Central memory CD8-positive, alpha-beta T cell (primary cell): ENCODE measurements around the gene NSMCE4A.
"Not testable (repeated sequence)": the region's sequence is repeated elsewhere in the genome, so short reads cannot be mapped to it uniquely, and the experiment has no call there.

Experiments
- ATAC-seq: fragments of 150-1000 bp; cut with Tn5 transposase; replicated peaks from 2 replicates; pipeline ENCODE4 v1.10.0; 2022; ENCODE audit warnings: mild to moderate bottlenecking, moderate FRiP score, moderate number of reproducible peaks; ENCODE audit not compliant: poor library complexity, severe bottlenecking; ENCODE audit errors: extremely low read depth
- DNase-seq, 2 donors: peaks; one replicate each; pipeline ENCODE4 v3.0.0; 2021; ENCODE audit warnings: low spot score in 2 of 2
- H3K27ac Mint-ChIP-seq: one replicate; pipeline ENCODE4 v1.8.0; 2022; ENCODE audit warnings: low read depth, mild to moderate bottlenecking, moderate library complexity, mixed read lengths
- H3K27me3 Mint-ChIP-seq: one replicate; pipeline ENCODE4 v1.8.0; 2022; ENCODE audit warnings: mixed read lengths
- H3K36me3 Mint-ChIP-seq: one replicate; pipeline ENCODE4 v1.8.0; 2022; ENCODE audit warnings: mild to moderate bottlenecking, moderate library complexity, mixed read lengths; ENCODE audit not compliant: insufficient read depth
- H3K4me1 Mint-ChIP-seq: one replicate; pipeline ENCODE4 v1.8.0; 2022; ENCODE audit warnings: mixed read lengths
- H3K4me3 Mint-ChIP-seq: one replicate; pipeline ENCODE4 v1.8.0; 2022; ENCODE audit warnings: mild to moderate bottlenecking, moderate library complexity, mixed read lengths
- H3K9me3 Mint-ChIP-seq: one replicate; pipeline ENCODE4 v1.8.0; 2022; ENCODE audit warnings: mixed read lengths

The NSMCE4A gene

DNA sequence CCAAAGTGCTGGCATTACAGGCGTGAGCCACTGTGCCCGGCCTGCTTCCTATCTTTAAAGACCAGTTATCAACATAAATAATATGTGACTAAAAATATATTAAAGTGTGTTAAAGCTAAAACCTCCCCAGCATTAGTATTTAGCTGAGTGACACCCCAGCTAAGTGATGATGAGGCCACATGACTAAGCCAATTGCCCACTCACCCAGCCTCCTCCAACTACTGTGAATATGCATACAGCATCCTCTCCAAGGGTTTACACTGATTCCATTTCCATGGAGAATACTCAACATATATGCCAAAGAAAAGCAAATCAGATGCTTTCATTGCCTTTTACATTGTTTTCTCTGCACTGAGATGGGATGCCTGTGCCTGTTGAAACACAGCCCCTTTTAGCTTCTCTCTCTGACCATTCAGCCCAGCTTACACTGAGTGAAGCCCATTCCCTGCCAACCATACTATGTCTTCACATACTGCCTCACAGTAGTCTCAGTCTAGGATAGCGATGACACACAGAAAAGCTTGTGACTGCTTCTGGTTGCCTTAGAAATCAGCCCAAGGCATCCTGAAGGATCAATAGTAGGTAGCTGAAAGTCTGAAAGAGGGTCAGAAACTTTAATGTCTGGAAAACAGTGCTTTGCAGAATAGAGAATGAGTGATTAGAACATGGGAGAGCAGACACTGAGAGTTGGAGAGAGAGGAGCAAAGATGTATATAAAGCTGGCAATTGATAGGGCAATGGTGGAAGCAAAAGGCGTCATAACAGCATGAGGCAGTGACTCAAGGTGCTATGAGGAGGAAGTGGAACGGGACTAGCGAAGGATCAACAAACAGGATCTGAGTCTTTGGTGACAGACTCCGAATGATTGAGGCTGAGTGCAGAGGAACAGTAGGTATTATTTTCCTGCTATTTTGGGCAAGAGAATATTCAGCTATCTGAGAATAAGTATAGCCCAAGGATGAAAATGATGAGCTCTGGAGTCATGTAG, 27.4 kb downstream of the NSMCE4A start:
- Mint-ChIP-seq H3K27ac (no peak overlapping the region), H3K36me3 (no peaks in the 10 kb centered on the region), H3K27me3 (no peaks in the 10 kb centered on the region), H3K4me3 (no peak overlapping the region), H3K4me1 (no peaks in the 10 kb centered on the region), H3K9me3 (no peaks in the 10 kb centered on the region)
- DNase-seq, result no peak
- ATAC-seq, result no peak

DNA sequence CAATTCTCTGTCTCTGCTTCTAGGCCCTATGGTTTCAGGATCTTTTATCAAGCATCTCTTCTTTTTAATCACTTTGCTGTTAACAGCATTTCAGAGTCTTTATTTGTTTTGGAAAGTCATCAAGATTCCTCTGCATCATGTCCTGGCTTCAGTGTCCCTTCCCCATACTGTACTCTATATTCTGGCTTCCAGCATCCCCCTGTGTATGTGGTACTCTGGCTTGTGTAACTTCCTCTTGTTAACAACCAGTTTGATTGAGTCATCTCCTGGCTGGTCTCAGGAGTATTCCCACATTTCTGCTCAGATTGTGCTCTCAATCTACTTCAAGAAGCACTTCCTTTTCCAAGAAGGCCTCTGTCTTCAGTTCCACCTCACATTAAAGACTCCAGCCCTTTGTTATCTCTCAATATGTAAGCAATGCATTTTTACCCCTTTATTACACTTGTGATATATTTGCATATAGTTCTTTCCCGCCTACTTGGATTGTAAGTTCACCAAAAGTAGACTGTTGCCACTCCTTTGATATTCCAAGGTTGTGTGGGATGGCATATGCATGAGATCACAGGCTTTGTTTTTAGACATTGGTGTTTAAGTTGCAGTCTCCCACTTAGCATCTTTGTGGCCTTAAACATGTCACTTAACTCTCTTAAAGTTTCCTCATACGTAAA, 32.1 kb downstream of the NSMCE4A start:
- ATAC-seq (no peak), DNase-seq (no peak)
- Mint-ChIP-seq H3K9me3 (no peaks in the 10 kb centered on the region), H3K27ac (no peak overlapping the region), H3K36me3 (peaks cover 2% of the 10 kb centered on the region), H3K27me3 (peaks cover 10% of the 10 kb centered on the region), H3K4me3 (no peak overlapping the region), H3K4me1 (no peaks in the 10 kb centered on the region)

DNA sequence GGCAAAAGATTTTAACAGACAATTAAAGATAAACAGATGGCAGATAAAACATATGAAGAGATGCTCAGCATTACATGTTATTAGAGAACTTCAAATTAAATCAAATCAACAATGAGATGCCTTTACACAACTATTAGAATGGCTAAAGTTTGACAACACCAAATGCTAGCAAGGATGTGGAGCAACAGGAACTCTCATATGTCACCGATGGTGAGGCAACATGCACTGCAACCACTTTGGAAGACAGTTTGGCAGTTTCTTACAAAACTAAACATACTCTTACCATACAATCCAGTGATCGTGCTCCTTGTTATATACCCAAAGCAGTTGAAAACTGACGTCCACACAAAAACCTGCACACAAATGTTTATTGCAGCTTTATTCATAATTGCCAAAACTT, 33.5 kb downstream of the NSMCE4A start:
- DNase-seq, result no peak
- Mint-ChIP-seq H3K4me1 (no peaks in the 10 kb centered on the region), H3K36me3 (peaks cover 4% of the 10 kb centered on the region), H3K27ac (peak overlapping the region; percentile 57), H3K27me3 (peaks cover 10% of the 10 kb centered on the region), H3K4me3 (no peak overlapping the region), H3K9me3 (no peaks in the 10 kb centered on the region)
- no peak for ATAC-seq

DNA sequence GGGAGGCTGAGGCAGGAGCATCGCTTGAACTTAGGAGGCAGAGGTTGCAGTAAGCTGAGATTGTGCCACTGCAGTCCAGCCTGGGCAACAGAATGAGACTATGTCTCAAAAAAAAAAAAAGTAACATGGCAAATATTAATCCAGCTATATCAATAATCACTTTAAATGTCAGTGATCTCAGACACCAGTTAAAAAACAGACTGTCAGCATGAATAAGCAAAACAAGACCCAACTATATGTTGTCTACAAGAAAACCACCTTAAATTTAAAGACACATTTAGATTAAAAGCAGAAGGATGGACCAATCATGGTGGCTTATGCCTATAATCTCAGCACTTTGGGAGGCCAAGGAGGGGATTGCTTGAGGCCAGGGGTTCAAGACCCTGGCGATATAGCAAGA, 38.7 kb downstream of the NSMCE4A start:
- Mint-ChIP-seq H3K27ac (no peak overlapping the region), H3K9me3 (no peaks in the 10 kb centered on the region), H3K4me3 (no peak overlapping the region), H3K4me1 (no peaks in the 10 kb centered on the region), H3K36me3 (peaks cover 4% of the 10 kb centered on the region), H3K27me3 (peaks cover 10% of the 10 kb centered on the region)
- DNase-seq (no peak), ATAC-seq (no peak)

DNA sequence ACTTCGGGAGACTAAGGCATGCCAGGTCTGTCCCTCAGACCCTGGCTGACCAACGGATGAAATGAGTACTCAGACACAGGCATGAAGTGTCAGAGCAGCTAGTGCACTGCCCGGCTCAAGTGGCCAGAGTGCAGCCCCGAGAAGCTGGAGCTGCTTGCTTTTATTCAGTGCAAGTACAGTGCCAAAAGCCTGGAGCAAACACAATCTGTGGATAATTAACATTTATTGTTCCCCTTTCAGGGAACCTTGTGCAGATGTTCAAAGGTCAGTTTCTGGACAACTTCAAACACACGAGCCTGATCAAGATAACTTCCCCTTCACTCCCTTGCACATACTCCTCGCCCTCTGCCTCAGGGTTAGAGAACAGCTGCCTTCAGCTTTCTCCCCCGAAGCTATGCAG, 39.3 kb downstream of the NSMCE4A start:
- Mint-ChIP-seq H3K27ac (no peak overlapping the region), H3K4me1 (no peaks in the 10 kb centered on the region), H3K9me3 (no peaks in the 10 kb centered on the region), H3K27me3 (peaks cover 10% of the 10 kb centered on the region), H3K36me3 (peaks cover 4% of the 10 kb centered on the region), H3K4me3 (no peak overlapping the region)
- DNase-seq (no peak), ATAC-seq (no peak)

DNA sequence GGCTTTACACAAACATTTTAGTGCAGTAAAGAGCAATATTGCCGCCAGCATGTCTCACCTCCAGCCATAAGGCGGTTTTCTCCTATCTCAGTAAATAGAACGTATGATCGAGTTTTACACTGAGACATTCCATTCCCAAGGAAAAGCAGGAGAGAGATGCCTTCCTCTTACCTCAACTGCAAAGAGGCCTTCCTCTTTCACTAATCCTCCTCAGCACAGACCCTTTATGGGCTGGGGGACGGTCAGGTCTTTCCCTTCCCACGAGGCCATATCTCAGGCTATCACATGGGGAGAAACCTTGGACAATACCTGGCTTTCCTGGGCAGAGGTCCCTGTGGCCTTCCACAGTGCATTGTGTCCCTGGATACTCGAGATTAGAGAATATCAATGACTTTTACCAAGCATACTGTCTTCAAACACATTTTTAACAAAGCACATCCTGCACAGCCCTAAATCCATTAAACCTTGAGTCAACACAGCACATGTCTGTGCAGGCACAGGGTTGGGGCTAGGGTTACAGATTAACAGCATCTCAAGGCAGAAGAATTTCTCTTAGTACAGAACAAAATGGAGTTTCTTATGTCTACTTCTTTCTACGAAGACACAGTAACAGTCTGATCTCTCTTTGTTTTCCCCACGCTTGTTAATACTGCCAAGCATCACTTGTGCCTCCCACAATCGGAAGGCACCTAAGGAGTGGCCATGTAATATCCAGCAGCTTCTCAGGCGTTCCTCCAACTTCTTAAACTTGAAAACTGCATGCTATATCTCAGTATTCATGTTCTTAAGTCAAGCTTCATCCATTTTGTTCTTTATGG, 44.5 kb downstream of the NSMCE4A start:
- H3K4me3 Mint-ChIP-seq, H3K27me3 Mint-ChIP-seq, ATAC-seq, DNase-seq, H3K27ac Mint-ChIP-seq, H3K9me3 Mint-ChIP-seq: not testable (repeated sequence)
- peaks cover 11% of the 10 kb centered on the region for H3K36me3 Mint-ChIP-seq
- H3K4me1 Mint-ChIP-seq, result peaks cover 16% of the 10 kb centered on the region

DNA sequence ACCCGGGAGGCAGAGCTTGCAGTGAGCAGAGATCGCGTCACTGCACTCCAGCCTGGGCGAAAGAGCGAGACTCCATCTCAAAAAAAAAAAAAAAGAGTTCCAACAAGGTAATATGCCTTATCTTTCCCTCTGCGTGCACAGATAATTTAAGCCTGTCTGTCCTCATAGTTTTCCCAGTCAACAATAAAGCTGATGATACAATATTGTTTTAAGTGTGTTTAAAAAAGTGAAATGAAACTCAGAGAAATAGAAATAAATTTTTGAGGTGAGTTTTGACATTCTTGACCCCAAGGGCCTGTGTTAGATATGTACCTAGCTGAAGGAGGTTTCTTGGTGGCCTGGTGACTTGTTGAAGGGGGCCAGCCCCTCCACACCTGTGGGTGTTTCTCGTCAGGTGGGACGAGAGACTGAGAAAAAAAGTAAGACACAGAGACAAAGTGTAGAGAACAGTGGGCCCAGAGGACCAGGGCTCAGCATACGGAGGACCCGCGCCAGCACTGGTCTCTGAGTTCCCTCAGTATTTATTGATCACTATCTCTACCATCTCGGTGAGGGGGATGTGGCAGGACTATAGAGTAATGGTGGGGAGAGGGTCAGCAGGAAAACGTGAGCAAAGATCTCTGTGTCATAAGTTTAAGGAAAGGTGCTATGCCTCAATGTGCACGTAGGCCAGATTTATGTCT, 45.3 kb downstream of the NSMCE4A start:
- H3K27ac Mint-ChIP-seq, H3K9me3 Mint-ChIP-seq, DNase-seq, ATAC-seq, H3K27me3 Mint-ChIP-seq, H3K4me3 Mint-ChIP-seq: not testable (repeated sequence)
- Mint-ChIP-seq H3K36me3 (peaks cover 11% of the 10 kb centered on the region), H3K4me1 (peaks cover 22% of the 10 kb centered on the region)

DNA sequence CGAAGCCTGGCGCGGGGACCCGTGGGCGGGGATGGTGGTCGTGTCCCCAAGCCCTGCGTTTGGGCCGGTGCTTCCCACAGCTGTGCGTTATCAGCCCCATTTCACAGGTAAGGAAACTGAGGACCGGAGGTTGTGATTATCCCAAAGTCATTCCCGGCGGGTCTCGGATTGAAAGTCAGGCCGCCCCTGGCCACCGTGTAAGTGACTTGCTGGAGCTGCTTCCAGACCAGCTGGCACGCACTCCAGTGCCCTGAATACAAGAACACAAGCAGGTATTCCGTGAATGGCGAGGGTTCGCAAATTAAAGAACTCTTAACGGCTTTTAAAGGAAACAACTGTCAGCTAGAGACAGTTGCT, 46.5 kb downstream of the NSMCE4A start:
- Mint-ChIP-seq H3K4me3 (peak overlapping the region; percentile 80), H3K27me3 (no peaks in the 10 kb centered on the region), H3K4me1 (peaks cover 22% of the 10 kb centered on the region), H3K9me3 (no peaks in the 10 kb centered on the region), H3K27ac (peak overlapping the region; percentile 96), H3K36me3 (peaks cover 11% of the 10 kb centered on the region)
- DNase-seq, result no peak
- no peak for ATAC-seq

DNA sequence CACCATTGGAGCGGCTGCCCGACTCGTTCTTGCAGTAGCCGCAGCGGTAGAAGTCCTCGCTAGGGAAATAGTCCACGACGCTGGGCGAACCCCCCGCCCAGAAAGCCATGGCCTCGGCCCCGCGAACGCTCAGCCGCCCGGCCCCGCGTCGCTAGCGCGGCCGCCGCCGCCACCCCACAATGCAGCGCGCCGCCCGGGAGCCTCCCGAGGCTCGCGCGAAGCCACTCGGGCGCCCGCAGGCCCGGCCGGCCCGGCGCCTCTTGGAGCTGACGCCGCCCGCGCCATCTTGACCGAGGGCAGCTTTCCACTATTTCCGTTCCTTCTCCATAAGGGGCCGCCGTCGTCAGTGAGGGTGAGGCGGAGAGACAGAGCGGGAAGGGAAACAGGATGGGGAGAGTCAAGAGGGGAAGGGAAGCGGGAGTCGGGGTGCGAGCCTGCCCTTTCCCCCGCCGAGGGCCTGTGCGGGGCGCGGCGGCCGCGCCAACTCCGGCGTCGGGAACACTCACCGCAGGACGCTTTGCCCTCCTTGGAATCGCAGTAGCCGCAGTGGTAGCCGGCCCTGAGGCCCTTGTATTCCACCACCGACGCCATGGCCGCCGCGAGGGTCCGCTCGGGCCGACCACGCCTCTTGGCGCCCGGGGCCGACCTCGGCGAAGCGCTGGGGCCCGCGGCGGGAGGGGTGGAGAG, 47.0 kb downstream of the NSMCE4A start, which contains the start of gene ATE1:
ATE1 (minus strand) TSS at position 191 of the 687 bp plus-strand sequence; CDS start at position 109, 82 bp downstream.
- H3K9me3 Mint-ChIP-seq, result no peaks in the 10 kb centered on the region
- peak within 1 kb of the TSS; percentile 96 for H3K27ac Mint-ChIP-seq
- H3K27me3 Mint-ChIP-seq, result no peaks in the 10 kb centered on the region
- H3K4me3 Mint-ChIP-seq, result peak within 1 kb of the TSS; percentile 80
- DNase-seq (peak; percentile 69 to 71), ATAC-seq (peak; percentile 95)
- H3K4me1 Mint-ChIP-seq, result peaks cover 23% of the 10 kb centered on the region
- H3K36me3 Mint-ChIP-seq, result peaks cover 11% of the 10 kb centered on the region

DNA sequence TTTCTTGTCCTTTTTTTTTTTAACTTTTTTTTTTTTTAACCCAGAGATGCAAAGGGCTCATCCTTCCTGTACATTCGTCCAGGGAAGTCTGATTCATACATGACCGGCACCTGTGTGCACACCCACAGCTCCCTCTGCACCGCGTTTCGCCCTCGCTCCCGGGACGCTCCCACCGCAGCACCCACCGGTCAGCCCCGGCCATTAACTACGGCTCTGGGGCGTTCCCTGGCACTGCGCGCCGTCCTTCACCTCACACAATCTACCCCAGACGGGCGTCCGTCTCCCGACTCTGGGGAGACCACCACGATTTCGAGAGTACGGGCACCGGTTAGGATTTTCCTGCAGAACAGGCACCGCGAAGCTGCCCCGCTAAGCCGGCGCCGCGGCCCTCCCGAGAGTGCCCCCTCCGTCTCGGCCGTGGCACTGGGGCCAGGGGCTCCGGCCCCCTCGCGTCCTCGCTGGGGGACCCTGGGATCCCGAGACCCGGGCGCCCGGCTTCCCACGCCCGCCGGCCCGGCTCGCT, 47.6 kb downstream of the NSMCE4A start:
- ATAC-seq, result peak; percentile 20
- peak overlapping the region; percentile 80 for H3K4me3 Mint-ChIP-seq
- H3K4me1 Mint-ChIP-seq, result peaks cover 29% of the 10 kb centered on the region
- peaks cover 11% of the 10 kb centered on the region for H3K36me3 Mint-ChIP-seq
- H3K27ac Mint-ChIP-seq, result peak overlapping the region; percentile 96
- H3K27me3 Mint-ChIP-seq, result no peaks in the 10 kb centered on the region
- DNase-seq, result no peak
- H3K9me3 Mint-ChIP-seq, result no peaks in the 10 kb centered on the region

DNA sequence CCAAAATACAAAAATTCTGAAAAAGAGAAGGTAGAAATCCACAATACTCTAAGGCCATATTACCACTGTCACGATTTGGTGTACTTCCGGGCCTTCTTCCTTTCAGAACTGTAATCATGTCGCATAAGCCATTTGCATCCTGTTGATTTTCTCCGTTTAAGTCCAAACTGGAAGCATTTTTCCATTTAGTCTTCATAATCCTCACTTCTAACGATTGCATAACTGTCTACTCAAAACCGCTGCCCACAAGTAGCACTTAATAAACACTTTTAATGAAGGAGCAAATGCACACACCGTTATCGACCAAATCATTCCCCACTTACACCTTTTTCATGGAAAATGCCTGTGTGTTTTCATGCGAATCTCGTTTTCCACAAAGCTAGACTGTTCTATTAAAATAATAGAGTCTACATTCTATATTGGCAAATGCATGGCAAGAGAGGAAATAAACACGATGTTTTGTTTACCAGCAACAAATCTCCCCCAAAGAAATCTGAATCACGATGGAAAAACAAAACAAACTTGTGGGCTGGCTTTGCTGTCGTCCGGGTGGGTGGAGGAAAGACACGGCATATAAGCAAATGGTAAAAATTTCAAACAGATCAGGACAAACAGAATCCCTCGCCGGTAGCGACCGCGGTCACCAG, 48.2 kb downstream of the NSMCE4A start:
- H3K27ac Mint-ChIP-seq, result peak overlapping the region; percentile 96
- no peak for DNase-seq
- no peaks in the 10 kb centered on the region for H3K9me3 Mint-ChIP-seq
- H3K27me3 Mint-ChIP-seq, result no peaks in the 10 kb centered on the region
- ATAC-seq, result peak; percentile 4
- peak overlapping the region; percentile 80 for H3K4me3 Mint-ChIP-seq
- H3K36me3 Mint-ChIP-seq, result peaks cover 11% of the 10 kb centered on the region
- peaks cover 30% of the 10 kb centered on the region for H3K4me1 Mint-ChIP-seq
